Measurements from ENCODE around the gene CCDC69.

DNA sequence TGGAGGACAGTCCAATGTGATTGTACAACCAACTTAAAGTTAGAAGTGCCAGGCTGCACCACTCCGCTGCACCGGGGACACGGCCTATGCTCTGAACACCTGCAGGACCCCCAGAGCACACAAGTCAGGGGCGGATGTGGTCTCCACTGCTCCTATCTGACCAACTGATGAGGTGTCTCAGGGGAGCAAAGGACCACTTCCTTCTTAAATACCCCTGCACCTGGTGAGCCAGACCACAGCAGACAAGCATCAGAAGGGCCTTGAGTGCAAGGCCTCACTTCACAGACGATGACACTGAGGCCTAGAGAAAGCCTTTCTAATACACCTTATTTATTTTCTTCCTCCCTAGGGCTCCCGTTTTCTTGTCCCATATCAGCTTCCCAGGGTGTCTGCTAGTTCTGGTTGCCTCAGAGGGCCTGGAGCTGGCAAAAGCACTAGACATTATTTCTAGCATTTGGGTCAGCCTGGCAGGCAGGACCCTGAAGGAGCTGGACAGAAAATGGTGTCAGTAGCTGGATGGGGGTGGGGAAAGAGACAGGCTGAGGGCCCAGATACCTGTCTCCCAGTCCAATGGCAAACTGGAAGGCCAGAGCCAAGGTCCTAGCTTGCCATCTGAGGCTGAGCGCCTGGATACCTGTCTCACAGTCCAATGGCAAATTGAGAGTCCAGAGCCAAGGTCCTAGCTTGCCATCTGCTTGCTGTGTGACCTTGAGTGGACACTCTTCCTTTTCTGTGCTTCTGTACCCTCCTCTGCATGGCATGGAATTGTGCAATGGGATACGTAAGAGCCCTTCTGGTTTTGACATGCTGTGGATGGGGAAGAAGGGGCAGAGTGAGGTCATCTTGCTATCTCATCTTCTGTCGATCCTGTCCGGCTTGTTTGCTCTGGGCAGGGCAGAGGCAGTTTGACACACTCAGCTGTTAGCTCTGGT, 9.0 kb downstream of the CCDC69 start:
- TF ChIP-seq POLR2A (IDR thresholded peaks at IDR 0.05; ENCODE audit: control extremely low read depth in 1 of 2, low read depth in 2 of 2, low read length in 2 of 2): no peak
- TF ChIP-seq, protein P1, sequence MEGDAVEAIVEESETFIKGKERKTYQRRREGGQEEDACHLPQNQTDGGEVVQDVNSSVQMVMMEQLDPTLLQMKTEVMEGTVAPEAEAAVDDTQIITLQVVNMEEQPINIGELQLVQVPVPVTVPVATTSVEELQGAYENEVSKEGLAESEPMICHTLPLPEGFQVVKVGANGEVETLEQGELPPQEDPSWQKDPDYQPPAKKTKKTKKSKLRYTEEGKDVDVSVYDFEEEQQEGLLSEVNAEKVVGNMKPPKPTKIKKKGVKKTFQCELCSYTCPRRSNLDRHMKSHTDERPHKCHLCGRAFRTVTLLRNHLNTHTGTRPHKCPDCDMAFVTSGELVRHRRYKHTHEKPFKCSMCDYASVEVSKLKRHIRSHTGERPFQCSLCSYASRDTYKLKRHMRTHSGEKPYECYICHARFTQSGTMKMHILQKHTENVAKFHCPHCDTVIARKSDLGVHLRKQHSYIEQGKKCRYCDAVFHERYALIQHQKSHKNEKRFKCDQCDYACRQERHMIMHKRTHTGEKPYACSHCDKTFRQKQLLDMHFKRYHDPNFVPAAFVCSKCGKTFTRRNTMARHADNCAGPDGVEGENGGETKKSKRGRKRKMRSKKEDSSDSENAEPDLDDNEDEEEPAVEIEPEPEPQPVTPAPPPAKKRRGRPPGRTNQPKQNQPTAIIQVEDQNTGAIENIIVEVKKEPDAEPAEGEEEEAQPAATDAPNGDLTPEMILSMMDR (IDR thresholded peaks at IDR 0.05; ENCODE audit: control extremely low read depth in 1 of 3, insufficient read depth in 1 of 3, low read depth in 1 of 3, low read length in 3 of 3): no peak
- no peak for TF ChIP-seq YY1 (IDR thresholded peaks at IDR 0.05; ENCODE audit: low read depth, low read length)
- no peak for TF ChIP-seq EZH2 (IDR thresholded peaks at IDR 0.05; ENCODE audit: low read depth, low read length, severe bottlenecking)
- TF ChIP-seq EP300 (IDR thresholded peaks at IDR 0.05; ENCODE audit: borderline replicate concordance in 1 of 2, low read depth in 2 of 2, low read length in 2 of 2): no peak
- TF ChIP-seq POLR2AphosphoS5 (IDR thresholded peaks at IDR 0.05; ENCODE audit: low read depth, low read length): no peak
